GM18517 (cell line): ENCODE measurements around the gene INHBB.
"Not testable (repeated sequence)": the region's sequence is repeated elsewhere in the genome, so short reads cannot be mapped to it uniquely, and the experiment has no call there.

Experiments used
- ATAC-seq: cut with Tn5 transposase; IDR thresholded peaks from one replicate; pipeline ENCODE4 v1.9.1; 2021; ENCODE audit warnings: mild to moderate bottlenecking, moderate library complexity; ENCODE audit not compliant: unreplicated experiment

Gene INHBB

GRCh38 chr2:120346026-120346666 lies at the start of gene INHBB:
Gene INHBB (plus strand): TSS chr2:120346136. CDS start chr2:120346189, 53 bp downstream.
- no peak for ATAC-seq

DNA sequence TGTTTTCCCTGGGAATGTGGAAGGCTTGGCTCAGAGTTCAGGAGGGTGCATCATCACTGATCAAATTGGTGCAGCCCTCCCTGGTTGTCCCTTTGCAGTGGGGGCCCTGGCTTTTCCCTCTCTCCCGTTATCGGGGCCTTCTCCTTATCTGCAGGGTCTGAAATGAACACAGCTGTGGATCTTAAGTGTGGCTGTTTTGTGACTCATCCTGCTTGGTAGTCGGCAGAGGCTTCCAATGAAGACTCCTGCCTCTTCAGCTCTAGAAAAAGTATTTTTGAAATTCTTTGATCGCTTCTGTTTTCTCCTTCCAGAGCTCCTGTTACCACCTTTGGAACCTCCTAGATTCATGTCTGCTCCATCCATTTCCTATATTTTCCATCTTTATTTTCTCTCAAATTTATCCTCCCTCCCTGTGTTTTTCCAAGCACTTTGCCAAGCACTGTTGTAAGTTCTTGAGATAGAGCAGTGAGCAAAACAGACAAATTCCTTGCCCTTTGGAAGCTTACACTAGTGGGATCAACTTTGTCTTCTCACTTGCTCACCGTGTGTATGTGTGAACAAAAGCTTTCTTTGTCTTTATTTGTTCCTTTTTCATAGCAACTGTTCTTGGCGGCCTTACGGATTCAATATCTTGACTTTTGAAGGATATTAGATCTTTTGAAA lies 47.6 kb upstream of the INHBB start:
- no peak for ATAC-seq

GRCh38 chr2:120299004-120299403 lies 46.9 kb upstream of the INHBB start:
- ATAC-seq: no peak

GRCh38 chr2:120299561-120299960 lies 46.4 kb upstream of the INHBB start:
- no peak for ATAC-seq

- ATAC-seq: no peak
Observed at GRCh38 chr2:120300385-120300784, 45.6 kb upstream of the INHBB start.

DNA sequence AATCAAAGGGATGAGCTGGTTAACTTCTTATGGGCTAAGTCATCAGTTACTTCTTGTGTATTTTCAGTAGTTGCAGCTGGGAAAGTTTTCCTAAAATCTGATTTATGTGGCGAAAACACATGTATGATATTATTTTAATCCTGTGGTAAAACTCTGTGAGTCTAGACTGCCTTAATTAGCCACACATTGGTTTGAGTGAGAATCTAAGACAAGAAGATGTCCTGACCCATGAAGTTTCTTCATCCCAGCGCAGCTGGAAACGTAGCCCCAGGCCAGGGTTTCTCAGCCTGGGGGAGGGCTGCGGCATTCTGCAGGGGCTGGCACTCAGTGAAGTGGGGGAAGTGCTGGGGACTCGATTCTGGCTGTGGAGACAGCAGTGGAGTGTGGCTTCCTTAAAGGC lies 44.7 kb upstream of the INHBB start:
- ATAC-seq: no peak

DNA sequence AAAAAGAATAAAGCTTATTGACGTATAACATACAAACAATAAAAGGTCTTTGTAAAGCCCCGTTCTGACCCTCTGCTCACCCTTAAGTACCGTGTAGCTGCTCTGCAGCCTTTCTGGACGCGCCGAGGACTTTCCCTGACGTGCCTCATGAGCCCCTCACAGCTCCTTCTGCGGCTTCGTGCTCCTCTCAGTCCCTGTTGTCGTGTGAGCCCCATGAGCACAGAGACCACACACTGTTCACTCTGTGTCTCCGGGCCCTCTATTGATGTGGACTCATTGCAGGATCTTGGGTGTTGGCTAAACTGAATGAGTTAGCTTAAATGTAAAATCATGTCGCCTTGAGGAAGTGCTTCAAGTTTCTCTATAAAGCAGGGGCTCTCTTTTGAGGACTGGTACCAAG lies 43.6 kb upstream of the INHBB start:
- ATAC-seq: no peak

DNA sequence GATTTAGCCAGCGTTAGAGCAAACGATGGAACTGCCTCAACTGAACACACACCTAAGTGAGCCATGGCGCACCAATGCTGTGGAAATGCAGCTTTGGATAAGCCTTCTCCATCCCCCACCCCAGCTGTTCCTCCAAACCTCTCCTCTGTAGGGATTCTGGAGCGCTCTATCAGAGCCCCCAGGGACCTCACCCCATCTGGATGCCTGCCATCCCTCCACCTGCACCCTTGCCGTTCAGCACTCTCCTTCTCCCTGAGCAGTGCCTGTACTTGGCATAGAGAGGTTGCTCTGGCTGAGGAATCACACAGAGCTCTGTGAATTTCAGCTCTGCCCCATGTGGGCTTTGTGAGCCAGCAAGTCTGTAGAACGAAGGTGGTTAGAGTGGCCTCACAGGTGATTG lies 42.8 kb upstream of the INHBB start:
- ATAC-seq: no peak

- ATAC-seq: no peak
Observed at GRCh38 chr2:120305296-120305695, 40.6 kb upstream of the INHBB start.

DNA sequence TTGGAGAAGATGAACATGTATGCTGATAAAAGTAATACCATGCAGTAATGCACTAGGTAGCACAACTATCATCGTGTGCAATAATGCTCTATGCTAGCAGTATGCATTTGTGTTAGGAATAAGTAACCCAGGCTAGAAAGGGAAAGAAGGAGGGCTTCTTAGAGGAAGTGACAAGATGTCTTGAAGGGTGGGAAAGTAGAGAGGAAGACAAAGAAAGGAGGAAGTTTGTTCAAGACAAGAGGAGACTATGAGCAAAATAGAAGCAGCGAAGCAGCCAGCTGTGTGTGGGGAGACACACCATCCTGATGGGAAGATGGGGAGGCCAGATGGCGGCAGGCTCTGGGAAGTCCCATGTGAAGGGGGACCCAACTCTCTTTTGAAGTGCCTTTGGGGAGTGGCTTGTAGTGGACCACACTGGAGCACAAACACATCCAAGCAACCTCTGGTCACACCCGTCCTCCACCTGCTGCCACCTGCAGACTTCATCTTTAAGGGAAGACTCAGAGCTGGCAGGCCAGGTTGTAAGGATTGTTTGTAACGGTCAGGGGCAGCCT lies 39.9 kb upstream of the INHBB start:
- no peak for ATAC-seq

DNA sequence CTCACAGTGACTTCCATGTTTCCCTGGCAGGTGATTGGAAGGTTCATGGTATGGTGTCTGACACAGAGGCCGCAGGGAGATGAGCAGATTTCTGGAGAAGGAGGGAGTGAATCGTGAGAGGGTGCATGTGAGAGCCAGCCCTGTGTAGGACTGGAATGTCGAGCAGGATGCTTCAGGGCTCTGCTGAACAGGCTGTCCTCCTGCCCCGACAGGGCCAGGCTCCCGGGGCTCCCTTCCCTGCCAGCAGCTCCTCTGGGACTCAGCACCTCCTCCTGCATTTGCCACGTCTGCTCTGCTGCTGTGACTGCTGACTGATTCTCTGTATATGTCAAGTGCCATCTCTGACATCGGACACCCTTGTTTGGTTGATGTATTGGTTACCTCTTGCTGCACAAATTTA lies 38.5 kb upstream of the INHBB start:
- ATAC-seq: no peak

DNA sequence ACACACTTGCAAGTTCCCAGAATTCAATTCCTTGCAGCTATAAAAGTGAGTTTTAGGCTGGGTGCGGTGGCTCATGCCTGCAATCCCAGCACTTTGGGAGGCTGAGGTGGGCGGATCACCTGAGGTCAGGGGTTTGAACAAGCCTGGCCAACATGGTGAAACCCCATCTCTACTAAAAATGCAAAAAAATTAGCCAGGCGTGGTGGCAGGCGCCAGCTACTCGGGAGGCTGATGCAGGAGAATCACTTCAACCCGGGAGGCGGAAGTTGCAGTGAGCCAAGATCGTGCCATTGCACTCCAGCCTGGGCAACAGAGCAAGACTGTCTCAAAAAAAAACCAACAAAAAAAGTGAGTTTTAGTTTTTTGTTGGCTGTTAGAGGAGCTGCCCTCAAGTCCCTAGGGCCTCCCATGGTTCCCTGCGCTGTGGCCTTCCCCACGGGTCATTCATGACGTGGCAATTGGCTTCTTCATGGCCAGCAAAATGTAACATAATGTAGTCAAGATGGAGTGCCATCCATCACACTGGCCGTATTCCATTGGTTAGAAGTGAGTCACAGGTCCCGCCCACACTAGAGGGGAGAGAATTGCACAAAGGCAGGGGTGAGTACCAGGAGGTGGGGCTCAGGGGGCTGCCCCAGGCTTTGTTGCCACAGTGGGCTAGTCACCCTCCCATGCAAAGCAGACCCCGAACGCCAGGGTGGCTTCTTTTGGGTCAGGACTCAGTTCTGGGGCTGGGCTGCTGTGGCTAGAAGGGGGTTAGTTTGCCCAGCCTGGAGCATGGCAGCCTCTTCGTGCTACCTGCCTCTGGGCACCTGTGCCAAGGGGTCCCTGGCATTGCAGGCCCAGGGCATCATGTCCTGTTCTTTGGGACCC lies 37.7 kb upstream of the INHBB start:
- no peak for ATAC-seq

DNA sequence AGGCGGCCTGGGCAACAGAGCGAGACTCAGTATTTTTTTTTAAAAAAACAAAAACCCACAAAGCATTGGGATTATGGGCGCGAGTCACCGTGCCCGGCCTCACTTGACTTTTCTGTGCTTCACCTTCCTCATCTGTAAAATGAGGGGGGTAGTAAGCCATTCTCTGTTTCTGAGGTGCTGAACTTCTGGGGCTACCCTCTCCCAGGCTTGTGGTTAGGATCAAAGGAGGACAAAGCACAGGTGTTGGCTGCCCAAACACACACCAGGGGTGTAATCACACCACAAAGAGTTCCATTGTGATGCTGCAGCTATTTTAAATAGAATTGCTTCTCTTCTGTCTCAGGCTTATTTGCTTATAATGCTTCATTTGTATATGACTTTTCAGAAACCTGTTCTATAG lies 35.8 kb upstream of the INHBB start:
- ATAC-seq: no peak

DNA sequence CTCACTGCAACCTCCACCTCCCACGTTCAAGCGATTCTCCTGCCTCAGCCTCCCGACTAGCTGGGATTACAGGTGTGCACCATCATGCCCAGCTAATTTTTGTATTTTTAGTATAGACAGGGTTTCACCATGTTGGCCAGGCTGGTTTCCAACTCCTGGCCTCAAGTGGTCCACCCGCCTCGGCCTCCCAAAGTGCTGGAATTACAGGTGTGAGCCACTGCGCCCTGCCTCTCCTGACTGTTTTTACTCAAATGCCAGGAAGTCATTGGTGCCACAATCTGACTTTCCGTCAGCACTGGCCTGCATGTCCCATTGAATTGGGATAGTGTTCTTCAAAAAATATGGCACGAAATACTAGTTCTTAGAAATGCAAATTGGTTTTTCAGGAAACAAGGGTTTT lies 35.1 kb upstream of the INHBB start:
- ATAC-seq: not testable (repeated sequence)

GRCh38 chr2:120312076-120312475 lies 33.9 kb upstream of the INHBB start:
- ATAC-seq: no peak

- peak; percentile 71 for ATAC-seq
Observed at GRCh38 chr2:120312860-120313694, 32.9 kb upstream of the INHBB start.

DNA sequence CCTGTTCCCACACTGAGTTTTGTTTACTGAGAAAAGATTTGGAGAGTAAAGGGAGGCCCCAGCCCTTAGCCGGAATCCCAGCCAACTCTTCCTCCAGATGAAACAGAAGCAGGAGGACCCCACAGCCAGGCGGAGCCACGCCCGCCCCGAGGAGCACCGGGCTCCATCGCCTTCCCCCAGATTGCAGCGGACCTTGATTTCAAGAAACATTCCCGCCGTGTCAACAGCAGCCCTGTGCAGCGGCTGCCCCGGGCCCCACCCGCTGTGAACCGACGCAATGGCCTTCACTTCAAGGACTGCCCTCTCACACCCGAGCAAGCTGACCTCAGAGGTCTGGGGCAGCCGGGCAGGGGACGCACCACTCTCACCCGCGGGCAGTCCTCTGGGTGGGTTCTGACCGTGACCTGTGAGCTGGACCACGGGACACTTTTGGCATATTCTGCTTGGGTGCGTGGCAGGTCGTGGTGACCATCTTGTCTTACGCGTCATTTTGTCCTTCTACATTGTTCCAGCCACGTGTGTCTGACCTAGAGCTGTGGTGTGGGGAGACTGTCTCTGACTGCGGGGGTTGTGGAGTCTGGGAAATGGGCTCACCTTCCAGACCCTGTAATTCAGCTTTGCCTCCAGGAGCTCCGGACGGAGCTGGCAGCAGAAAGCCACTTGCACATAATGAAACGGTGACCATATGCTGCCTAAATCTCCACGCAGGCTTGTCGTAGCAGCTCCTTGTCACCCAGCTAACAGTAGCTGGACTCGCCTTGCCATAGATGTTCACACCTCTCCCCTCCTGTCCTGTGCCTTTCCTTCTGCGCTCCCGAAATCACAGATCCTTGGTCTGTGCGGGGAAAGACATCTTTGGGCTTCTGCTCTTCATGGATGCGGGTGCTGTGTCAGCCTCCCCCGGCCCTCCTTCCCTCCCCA lies 32.0 kb upstream of the INHBB start:
- ATAC-seq: no peak

DNA sequence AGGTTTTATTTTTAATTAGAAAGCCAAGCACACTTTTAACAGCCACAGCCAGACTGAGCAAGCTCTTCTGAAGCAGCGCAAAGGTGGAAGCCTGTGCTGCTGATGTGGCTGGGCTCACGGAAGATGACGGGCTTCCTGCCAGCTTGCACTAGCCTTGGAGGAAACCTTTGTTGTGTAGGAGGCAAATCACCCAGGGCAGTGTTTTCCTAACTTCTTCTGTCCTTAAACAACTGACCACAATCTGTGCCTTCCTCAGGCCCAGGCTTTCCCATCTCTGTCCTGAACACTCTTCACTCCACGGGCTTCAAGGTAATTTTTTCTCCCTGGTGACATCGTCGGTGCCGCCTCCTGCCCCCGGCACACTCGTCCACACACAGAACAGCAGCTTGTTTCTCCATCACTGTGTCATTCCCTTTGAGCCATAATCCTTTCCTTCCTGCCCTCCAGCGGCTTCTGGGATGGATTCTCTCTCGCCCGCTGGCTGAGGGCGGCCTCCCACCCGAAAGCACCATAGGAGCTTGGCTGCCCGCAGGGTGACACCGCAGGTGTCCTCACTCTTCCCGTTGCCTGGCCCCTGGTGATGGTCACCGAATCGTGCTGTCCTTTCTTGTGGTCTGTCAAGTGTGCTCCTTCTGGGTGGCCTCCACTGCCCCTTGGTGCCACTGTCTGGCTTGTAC lies 31.1 kb upstream of the INHBB start:
- ATAC-seq: no peak
